Activated naive CD8-positive, alpha-beta T cell (primary cell): ENCODE results near the gene MEF2D.

Experiments used
- H3K27ac Mint-ChIP-seq: one replicate; pipeline ENCODE4 v1.8.0; 2021; ENCODE audit warnings: mixed read lengths
- H3K27me3 Mint-ChIP-seq: one replicate; pipeline ENCODE4 v1.8.0; 2021; ENCODE audit warnings: mixed read lengths
- H3K36me3 Mint-ChIP-seq: one replicate; pipeline ENCODE4 v1.8.0; 2021; ENCODE audit warnings: mixed read lengths
- H3K4me1 Mint-ChIP-seq: one replicate; pipeline ENCODE4 v1.8.0; 2021; ENCODE audit warnings: low read depth, mixed read lengths
- H3K4me3 Mint-ChIP-seq: one replicate; pipeline ENCODE4 v1.8.0; 2021; ENCODE audit warnings: mild to moderate bottlenecking, mixed read lengths
- H3K9me3 Mint-ChIP-seq: one replicate; pipeline ENCODE4 v1.8.0; 2021; ENCODE audit warnings: low read depth, mixed read lengths

The MEF2D gene

DNA sequence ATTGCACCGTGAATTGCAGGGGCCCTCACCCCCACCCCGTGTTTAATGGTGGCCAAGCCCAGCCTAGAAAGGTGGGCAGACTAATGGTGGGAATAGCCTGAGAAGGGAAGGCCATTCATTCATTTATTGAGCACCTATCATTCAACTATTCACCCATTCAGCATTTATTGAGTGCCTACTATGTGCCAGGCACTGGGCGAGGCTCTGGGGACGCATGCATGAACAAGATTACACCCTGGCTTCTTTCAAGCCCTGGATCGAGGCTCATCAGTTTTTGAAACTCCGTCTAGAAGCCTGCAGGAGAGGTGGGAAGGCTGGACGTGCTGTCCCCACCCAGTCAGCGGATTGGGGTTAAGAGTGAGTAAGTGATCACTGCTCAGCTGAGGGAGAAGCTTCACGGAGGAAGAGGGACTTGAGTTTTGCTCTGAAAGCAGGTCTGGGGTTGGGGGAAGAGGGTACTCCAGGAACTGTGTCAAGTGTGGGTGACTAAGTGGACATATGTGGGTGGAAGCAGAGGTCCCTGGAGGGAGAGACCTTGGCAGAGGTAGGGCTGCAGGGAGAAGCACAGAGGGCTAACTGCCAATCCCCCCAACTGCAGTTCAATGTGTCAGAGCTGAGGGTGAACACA lies 35.6 kb downstream of the MEF2D start:
- Mint-ChIP-seq H3K36me3 (peaks cover 2% of the 10 kb centered on the region), H3K27me3 (no peaks in the 10 kb centered on the region)

DNA sequence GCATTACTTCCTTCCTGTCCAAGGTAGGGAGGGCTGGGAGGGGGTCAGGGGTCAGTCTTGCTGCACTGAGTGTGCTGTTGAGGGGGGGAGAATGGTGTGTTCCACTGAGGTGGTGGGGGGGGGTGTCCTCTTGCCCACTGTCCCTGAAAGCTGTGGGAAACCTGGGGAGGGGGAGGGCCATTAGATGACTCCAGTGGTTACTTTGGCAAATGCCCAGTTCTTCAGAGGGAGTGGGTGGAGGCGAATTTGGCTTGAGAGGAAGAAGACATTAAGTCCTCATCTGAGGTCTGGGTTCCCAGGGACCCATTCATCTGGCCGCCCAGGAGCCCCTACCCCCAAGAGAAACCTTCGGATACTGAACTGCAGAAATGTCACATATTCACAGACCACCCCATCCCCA lies 36.2 kb downstream of the MEF2D start:
- Mint-ChIP-seq H3K4me1 (peaks cover 18% of the 10 kb centered on the region), H3K27ac (no peak overlapping the region), H3K27me3 (no peaks in the 10 kb centered on the region), H3K9me3 (no peaks in the 10 kb centered on the region), H3K36me3 (peaks cover 2% of the 10 kb centered on the region), H3K4me3 (no peak overlapping the region)

More for the DNA sequence above, 35.6 kb downstream of the MEF2D start:
- Mint-ChIP-seq H3K27ac (peak overlapping the region; percentile 7), H3K4me3 (no peak overlapping the region), H3K4me1 (peaks cover 18% of the 10 kb centered on the region), H3K9me3 (no peaks in the 10 kb centered on the region)

DNA sequence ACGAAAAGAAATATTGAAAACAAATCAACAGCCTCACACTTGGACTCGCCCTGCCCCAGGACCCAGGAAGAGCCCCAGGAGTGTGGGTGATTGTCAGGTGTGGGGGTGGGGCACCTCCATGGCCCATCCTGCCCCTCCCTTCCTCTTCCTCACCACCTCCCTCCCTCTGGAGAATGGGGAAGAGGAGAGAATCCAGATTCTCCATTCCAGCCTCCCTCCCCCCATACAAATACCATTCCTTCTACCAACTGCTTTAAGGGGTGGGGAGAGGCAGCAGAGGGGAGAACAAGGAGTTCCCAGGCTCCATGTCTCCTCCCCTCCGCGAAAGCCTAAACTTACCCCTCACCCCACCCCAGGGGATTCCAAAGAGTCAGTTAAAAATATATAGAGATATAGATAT lies 36.7 kb downstream of the MEF2D start:
- peaks cover 1% of the 10 kb centered on the region for H3K36me3 Mint-ChIP-seq
- H3K4me1 Mint-ChIP-seq, result peaks cover 18% of the 10 kb centered on the region
- H3K27me3 Mint-ChIP-seq, result no peaks in the 10 kb centered on the region
- no peak overlapping the region for H3K4me3 Mint-ChIP-seq
- no peaks in the 10 kb centered on the region for H3K9me3 Mint-ChIP-seq
- no peak overlapping the region for H3K27ac Mint-ChIP-seq

DNA sequence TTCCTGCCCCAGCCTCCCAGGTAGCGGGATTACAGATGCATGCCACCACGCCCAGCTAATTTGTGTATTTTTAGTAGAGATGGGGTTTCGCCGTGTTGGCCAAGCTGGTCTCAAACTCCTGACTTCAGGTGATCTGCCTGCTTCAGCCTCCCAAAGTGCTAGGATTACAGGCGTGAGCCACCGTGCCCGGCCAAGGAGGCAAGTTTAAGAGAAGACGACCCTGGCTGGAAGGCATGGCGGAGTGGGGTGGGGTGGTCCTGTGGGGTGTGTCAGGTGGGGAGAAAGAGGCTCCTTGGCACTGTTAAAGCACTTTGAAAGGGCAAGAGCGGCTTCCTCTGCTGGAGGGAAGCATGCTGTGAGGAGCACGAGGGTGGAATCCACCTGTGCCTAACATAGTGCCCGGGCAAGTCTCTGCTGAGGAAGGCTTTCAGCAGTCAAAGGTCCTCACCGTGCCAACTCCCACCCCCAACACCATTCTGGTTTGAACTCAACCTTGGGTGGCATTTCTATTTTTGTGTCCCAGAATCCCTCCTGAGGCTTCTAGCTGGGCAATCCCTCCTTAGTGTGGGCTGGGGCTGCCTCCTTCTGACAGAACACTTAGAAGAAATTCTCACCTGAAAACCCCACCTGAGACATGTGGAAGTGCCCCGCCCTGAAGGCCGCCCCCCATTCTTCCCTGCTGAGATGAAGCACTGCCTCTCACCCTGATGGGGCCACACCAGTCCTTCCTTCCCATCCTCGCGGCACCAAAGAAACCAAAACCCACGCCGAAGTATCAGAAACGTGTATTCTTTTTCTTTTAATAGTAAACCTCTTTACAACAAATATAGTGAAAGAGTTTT lies 37.4 kb downstream of the MEF2D start:
- Mint-ChIP-seq H3K27me3 (no peaks in the 10 kb centered on the region), H3K27ac (no peak overlapping the region), H3K36me3 (no peaks in the 10 kb centered on the region), H3K9me3 (no peaks in the 10 kb centered on the region), H3K4me1 (peaks cover 18% of the 10 kb centered on the region), H3K4me3 (no peak overlapping the region)

DNA sequence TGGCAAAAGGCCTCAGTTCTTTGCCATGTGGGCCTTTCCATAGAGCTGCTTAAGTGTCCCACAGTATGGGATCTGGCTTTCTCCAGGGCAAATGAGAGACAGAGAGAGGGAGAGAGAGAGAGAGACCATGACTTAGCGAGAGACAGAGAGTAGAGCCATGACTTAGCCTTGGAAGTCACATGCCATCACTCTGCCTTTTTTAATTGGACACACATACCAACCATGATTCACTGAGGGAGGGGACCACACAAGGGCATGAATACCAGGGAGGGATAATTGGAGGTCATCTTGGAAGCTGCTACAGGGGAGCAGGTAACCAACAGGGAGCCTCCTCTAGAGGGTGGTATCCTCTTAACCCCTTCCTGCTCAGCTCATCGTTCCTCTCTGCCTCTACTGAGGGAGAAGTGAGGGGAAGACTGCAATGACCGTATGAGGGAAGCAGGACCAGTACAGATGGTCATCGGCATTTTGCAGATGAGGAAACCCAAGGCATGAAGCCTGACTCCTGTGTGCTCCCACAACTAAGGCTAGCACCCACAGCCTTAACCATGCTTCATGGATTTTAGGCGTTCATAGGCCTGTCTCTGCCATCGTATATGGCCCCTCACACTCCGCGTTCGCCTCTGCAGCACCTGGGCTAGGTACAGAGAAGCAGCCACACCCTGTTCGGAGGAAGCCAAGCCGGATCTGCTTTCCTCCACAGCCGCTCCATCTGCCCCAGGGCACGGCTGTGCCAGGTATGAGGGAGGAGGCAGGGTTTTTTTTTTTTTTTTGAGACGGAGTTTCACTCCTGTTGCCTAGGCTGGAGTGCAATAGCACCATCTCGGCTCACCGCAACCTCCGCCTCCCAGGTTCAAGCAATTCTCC lies 38.6 kb downstream of the MEF2D start:
- Mint-ChIP-seq H3K27ac (peak overlapping the region; percentile 18), H3K27me3 (no peaks in the 10 kb centered on the region), H3K9me3 (no peaks in the 10 kb centered on the region), H3K4me3 (no peak overlapping the region), H3K36me3 (no peaks in the 10 kb centered on the region), H3K4me1 (peaks cover 23% of the 10 kb centered on the region)

DNA sequence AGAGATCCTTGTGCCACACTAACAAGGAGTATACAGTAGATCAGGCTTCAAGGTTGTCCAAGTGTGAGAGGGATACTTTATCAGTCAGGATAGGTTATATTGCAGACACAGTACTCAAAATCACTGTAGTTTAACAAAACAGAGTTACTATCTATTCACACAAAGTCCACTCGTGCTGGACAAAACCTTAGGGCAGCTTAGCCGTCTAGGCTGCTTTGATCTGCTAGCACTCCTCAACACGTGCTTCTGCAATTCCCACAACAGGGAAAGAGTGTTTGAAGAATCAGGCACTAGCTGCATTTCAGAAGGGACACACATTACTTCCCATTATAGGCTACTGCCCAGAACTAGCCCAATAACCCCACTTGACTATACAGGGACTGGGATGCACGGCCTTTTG lies 39.5 kb downstream of the MEF2D start:
- Mint-ChIP-seq H3K27ac (no peak overlapping the region), H3K36me3 (no peaks in the 10 kb centered on the region), H3K4me1 (peaks cover 31% of the 10 kb centered on the region), H3K9me3 (no peaks in the 10 kb centered on the region), H3K27me3 (no peaks in the 10 kb centered on the region), H3K4me3 (no peak overlapping the region)

DNA sequence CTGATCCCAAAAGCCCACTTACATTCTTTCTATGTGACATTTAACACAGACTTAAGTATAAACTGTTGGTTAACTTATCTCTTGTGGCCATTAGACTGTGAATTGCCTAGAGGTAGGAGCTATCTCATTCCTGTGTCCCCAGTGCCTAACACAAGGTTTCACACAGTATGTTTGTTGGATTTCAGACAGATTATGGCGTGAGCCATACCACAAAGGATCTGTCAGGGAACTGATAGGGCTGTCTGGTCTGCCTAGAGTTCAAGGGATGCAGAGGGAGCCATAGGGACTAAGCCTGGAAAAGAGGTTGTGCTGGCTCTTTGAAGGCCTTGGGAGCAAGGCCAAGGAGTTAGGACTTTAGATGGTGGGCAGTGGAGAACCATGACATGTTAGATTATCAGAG lies 40.0 kb downstream of the MEF2D start:
- Mint-ChIP-seq H3K27ac (peak overlapping the region; percentile 47), H3K4me1 (peaks cover 29% of the 10 kb centered on the region), H3K4me3 (no peak overlapping the region), H3K27me3 (no peaks in the 10 kb centered on the region), H3K9me3 (no peaks in the 10 kb centered on the region), H3K36me3 (no peaks in the 10 kb centered on the region)

DNA sequence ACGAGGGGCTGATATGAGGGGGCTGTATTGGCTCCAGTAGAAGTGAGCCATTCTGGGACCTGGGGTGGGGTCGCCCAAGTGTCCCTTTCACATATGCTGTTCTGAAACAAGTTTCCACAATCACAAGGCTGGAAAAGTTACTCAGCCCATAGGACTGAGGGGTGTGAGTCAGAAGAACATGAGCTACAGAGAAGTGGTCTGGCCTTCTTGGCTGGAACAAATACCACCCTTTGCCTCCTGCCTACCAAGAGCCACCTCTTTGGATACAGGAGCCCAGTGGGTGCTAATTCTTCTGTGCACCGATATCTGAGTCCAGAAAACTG lies 42.4 kb downstream of the MEF2D start:
- H3K27ac Mint-ChIP-seq, result no peak overlapping the region
- no peak overlapping the region for H3K4me3 Mint-ChIP-seq

DNA sequence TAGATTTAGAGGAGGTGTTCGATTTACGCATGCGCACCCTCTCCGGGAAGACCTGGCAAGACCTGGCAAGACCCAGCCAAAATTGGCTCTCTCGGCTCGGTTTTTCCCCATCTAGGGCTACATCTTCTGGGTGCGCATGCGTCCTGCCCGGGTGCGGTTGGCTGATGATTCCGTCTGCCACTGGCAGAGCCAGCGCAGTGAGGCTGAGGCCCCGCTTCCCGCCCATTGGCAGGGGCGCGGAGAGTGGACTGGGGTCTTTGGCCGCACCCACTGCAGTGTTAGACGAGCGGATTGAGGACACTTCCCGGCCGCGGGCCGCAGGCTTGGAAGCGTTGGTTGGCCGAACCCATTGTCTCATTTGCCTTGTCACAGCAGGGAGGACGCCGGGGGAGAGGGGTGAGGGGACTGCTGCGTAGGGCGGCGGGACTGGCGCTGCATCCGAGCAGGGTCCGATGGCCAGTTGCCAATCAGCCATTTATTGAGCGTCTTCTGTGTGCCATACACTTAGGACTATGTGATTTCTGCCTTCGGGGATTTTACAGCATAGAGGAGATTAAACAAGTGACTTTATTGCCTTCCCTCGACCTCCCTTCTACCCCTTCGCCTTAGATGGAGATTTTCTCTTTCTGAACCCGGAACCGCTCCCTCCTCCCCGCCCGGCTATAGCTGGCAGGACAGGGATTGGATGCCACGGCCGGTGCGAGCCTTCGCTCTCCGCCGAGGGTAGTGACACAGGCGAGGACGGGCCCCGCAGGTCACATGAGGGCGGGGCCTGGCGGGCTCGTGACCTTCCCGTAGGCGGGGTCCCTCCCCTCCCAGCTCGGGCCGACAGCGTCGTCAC lies 43.7 kb downstream of the MEF2D start:
- H3K9me3 Mint-ChIP-seq, result no peaks in the 10 kb centered on the region
- H3K4me3 Mint-ChIP-seq, result peak overlapping the region; percentile 93
- H3K36me3 Mint-ChIP-seq, result no peaks in the 10 kb centered on the region
- peaks cover 15% of the 10 kb centered on the region for H3K4me1 Mint-ChIP-seq
- no peaks in the 10 kb centered on the region for H3K27me3 Mint-ChIP-seq
- peak overlapping the region; percentile 97 for H3K27ac Mint-ChIP-seq

More for the DNA sequence above, 42.4 kb downstream of the MEF2D start:
- H3K9me3 Mint-ChIP-seq, result no peaks in the 10 kb centered on the region
- H3K4me1 Mint-ChIP-seq, result peaks cover 15% of the 10 kb centered on the region
- no peaks in the 10 kb centered on the region for H3K27me3 Mint-ChIP-seq
- no peaks in the 10 kb centered on the region for H3K36me3 Mint-ChIP-seq

DNA sequence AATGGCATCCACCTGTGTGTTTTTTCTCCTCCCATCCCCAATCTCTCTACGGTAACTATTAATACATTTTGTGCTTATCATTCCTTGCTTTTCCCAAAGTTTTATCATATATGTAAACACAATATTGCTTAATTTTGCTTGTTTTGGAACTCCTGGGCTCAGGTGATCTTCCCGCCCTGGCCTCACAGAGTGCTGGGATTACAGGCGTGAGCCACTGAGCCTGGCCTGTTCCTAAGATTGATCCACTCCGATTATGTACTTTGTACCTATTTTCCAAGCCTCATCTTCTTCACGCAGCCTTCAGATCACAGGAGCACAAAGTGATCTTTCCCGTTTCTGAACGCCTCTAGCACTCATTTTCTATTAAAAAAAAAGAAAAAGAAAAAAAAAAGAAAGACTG lies 45.2 kb downstream of the MEF2D start:
- Mint-ChIP-seq H3K36me3 (no peaks in the 10 kb centered on the region), H3K4me1 (peaks cover 15% of the 10 kb centered on the region), H3K4me3 (no peak overlapping the region), H3K27ac (no peak overlapping the region), H3K9me3 (no peaks in the 10 kb centered on the region), H3K27me3 (no peaks in the 10 kb centered on the region)

DNA sequence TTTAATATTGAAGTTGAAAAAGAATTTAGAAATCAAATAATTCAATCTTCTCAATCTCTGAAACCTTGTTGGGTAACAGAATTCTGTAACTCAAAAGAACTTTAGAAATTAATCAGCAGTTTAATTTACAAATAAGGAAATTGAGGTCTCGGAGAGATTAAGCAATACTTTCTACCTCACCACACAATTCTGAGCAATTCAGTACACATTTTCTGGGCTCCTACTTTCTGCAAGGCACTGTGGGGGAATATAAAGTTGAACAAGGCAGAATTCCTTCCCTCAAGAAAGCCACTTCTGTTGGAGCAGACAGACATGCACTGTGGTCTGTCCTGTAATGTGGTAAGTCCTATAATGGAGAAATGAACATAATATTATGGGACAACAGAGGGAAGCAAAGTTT lies 47.7 kb downstream of the MEF2D start:
- Mint-ChIP-seq H3K27ac (no peak overlapping the region), H3K36me3 (no peaks in the 10 kb centered on the region), H3K4me3 (no peak overlapping the region), H3K9me3 (no peaks in the 10 kb centered on the region), H3K4me1 (peaks cover 17% of the 10 kb centered on the region), H3K27me3 (no peaks in the 10 kb centered on the region)

DNA sequence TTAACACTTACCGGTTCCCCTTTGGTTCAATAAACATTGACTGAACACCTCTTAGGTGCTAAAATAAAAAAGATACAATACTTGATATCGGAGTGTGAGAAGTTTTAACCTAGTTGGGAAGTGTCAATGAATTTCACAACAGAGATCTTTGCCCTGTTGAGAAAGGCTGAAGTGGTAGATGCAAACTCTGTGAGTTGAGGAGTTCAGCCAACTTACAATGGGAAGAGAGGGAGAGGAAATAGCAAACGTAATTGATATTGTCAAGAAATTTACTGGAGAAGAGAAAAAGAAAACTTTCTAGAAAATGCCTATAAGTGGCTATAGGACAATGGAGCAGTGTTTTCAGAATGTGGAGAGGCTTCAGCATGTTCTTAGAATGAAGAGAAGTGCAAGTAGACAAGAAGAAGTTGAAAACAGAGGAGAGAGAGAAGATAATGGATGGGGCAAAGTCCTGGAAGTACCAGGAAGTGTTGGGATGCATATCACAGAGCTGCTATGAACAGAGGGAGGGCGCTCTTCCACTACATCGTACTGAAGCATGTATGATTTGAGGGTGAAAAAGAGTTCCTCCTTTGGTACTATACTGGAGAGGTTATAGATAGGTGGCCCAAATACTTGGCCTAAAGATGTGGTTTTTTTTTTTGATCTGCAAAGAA lies 48.9 kb downstream of the MEF2D start:
- H3K27ac Mint-ChIP-seq, result no peak overlapping the region
- H3K36me3 Mint-ChIP-seq, result no peaks in the 10 kb centered on the region
- H3K9me3 Mint-ChIP-seq, result no peaks in the 10 kb centered on the region
- H3K27me3 Mint-ChIP-seq, result peaks cover under 1% of the 10 kb centered on the region
- H3K4me3 Mint-ChIP-seq, result no peak overlapping the region
- H3K4me1 Mint-ChIP-seq, result peaks cover 8% of the 10 kb centered on the region

DNA sequence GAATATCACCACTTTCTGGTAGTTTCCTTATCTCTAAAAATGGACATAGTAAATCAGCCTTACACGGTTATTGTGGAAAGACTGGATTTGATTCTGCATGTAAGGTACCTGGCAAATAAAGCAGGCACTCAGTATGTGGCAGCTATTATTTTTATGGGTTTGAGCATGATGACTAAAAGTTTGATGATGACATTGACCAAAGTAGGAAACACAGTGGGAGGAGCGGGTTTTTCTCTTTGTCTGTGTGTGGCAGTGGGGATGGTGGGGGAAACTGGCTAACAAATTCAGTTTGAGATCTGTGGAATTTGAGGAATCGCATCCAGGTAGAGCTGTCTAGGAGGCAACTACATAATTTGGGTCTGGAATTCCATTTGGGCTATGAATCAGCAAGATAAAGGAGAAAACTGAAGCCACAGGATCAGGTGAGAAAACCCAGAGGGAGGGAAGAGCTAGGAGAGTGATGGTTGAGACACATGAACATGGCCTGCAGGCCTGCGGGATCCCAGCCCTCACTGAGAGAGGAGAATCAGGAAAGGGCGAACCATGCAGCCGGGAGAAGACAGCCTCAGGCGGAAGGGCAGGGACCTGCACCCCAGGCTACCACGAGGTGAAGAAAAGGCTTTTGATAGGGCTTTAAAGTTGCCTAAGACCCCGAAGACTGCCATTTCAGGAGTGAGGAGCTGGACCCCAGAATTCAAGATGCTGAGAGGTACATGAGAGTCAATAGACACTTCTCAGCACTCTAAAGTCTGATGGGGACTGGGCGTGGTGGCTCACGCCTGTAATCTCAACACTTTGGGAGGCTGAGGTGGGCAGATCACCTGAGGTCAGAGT lies 52.2 kb downstream of the MEF2D start:
- Mint-ChIP-seq H3K27ac (no peak overlapping the region), H3K27me3 (peaks cover 13% of the 10 kb centered on the region), H3K4me1 (peaks cover 12% of the 10 kb centered on the region), H3K9me3 (no peaks in the 10 kb centered on the region), H3K36me3 (no peaks in the 10 kb centered on the region), H3K4me3 (no peak overlapping the region)
